Hepatocyte (in vitro differentiated cells): ENCODE data around the gene MAP3K10. TPM values are rescaled to one million over a fixed set of nuclear protein-coding genes. Genes with fewer than 3 reads are reported as not detected.

Experiments used
- DNase-seq: peaks from one replicate; pipeline ENCODE4 v3.0.0-alpha.2; 2016; ENCODE audit warnings: low spot score
- H2AFZ ChIP-seq: fragments of 200-600 bp; sonication (generic); 2 replicates; pipeline ENCODE4 v1.6.0; 2016; ENCODE audit warnings: antibody characterized with exemption, mild to moderate bottlenecking
- H3K27ac ChIP-seq: fragments of 200-600 bp; sonication (generic); 2 replicates; pipeline ENCODE4 v1.5.1; 2016; ENCODE audit warnings: mild to moderate bottlenecking
- H3K27me3 ChIP-seq: fragments of 200-600 bp; sonication (generic); 2 replicates; pipeline ENCODE4 v1.6.1; 2016
- H3K36me3 ChIP-seq: fragments of 200-600 bp; sonication (generic); replicated peaks from 2 replicates; pipeline ENCODE4 v1.5.1; 2016; ENCODE audit warnings: low read depth; ENCODE audit not compliant: insufficient read depth
- H3K4me1 ChIP-seq: fragments of 200-600 bp; sonication (generic); 2 replicates; pipeline ENCODE4 v1.5.1; 2016; ENCODE audit warnings: mild to moderate bottlenecking, moderate library complexity; ENCODE audit not compliant: insufficient read depth
- H3K4me2 ChIP-seq: fragments of 200-600 bp; sonication (generic); 2 replicates; pipeline ENCODE4 v1.6.0; 2016
- H3K4me3 ChIP-seq: fragments of 200-600 bp; sonication (generic); 2 replicates; pipeline ENCODE4 v1.5.1; 2016; ENCODE audit warnings: mild to moderate bottlenecking
- H3K79me2 ChIP-seq: fragments of 200-600 bp; sonication (generic); 2 replicates; pipeline ENCODE4 v1.6.0; 2017; ENCODE audit warnings: mild to moderate bottlenecking
- H3K9me2 ChIP-seq: fragments of 200-600 bp; sonication (generic); replicated peaks from 2 replicates; pipeline ENCODE4 v1.6.0; 2017; ENCODE audit warnings: mild to moderate bottlenecking; ENCODE audit not compliant: insufficient read depth
- H3K9me3 ChIP-seq: fragments of 200-600 bp; sonication (generic); 2 replicates; pipeline ENCODE4 v1.5.1; 2016; ENCODE audit warnings: low read depth, mild to moderate bottlenecking
- H4K20me1 ChIP-seq: fragments of 200-600 bp; sonication (generic); 2 replicates; pipeline ENCODE4 v1.6.0; 2016; ENCODE audit warnings: mild to moderate bottlenecking; ENCODE audit not compliant: insufficient read depth, poor library complexity, severe bottlenecking
- EZH2 ChIP-seq: fragments of 200-600 bp; sonication (generic); IDR thresholded peaks from 2 replicates; pipeline ENCODE4 v1.6.1; 2016; ENCODE audit warnings: antibody characterized with exemption, mild to moderate bottlenecking, borderline replicate concordance
- EZH2phosphoT487 ChIP-seq: fragments of 200-600 bp; sonication (generic); IDR thresholded peaks from one replicate; pipeline ENCODE4 v1.6.1; 2018; ENCODE audit warnings: antibody characterized with exemption, mild to moderate bottlenecking, low read depth, moderate library complexity; ENCODE audit not compliant: unreplicated experiment, severe bottlenecking
- WGBS: methylation state at CpG from one replicate; pipeline ENCODE4 v1.1.6; 2016; ENCODE audit warnings: low lambda C conversion rate; ENCODE audit errors: missing lambda C conversion rate; 5-methylcytosine and 5-hydroxymethylcytosine counted together
- polyA plus RNA-seq: library from polyadenylated mRNA; unstranded; fragments of >200 nt; fragmentation: Nextera tagmentation; extraction: Ambion mirVana; gene quantifications from 2 replicates; pipeline ENCODE4 v1.2.1, GENCODE V29; 2016
- total RNA-seq: library from RNA; depleted of rRNA; stranded (reverse); fragments of >200 nt; gene quantifications from 2 replicates; pipeline ENCODE4 v1.2.3, GENCODE V29; 2014
- TF ChIP-seq, protein P1 (sequence below): fragments of 200-600 bp; sonication (generic); IDR thresholded peaks from 2 replicates; pipeline ENCODE4 v1.5.1; 2016; ENCODE audit warnings: antibody characterized with exemption, mild to moderate bottlenecking; ENCODE audit not compliant: poor library complexity

MAP3K10 gene
- total and polyA plus RNA-seq, 2 experiments from 2014 or later, result 6.1 to 9.1 TPM

DNA sequence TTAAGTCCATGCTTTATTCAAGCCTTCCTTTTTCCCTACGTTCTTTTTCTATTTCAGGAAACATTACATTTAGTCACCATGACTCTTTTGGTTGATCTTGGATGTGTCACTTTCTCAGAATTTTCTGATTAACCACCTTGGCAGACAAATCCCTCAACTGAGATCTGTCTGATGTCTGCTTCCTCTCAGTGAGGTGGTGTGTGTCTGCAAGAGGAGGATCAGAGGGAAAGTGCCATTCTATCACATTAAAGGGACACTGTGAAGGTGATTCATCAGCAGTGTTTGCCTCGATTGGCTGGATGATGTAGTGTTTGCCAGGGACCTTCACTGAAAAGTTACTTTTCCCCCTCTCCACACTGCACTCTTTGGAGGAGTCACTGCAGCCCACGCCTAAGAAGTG is 38.3 kb downstream of the MAP3K10 start:
- H3K4me3 ChIP-seq, result no peak overlapping the region
- H2AFZ ChIP-seq, result no peak overlapping the region
- no peaks in the 10 kb centered on the region for H3K36me3 ChIP-seq
- no peak overlapping the region for H3K4me2 ChIP-seq
- no peak overlapping the region for H3K27ac ChIP-seq
- no peaks in the 10 kb centered on the region for H3K79me2 ChIP-seq
- H3K9me3 ChIP-seq, result no peaks in the 10 kb centered on the region
- WGBS, result 66% methylated on average over 3 of the region's 3 CpGs
- no peaks in the 10 kb centered on the region for H3K9me2 ChIP-seq
- TF ChIP-seq, protein P1, sequence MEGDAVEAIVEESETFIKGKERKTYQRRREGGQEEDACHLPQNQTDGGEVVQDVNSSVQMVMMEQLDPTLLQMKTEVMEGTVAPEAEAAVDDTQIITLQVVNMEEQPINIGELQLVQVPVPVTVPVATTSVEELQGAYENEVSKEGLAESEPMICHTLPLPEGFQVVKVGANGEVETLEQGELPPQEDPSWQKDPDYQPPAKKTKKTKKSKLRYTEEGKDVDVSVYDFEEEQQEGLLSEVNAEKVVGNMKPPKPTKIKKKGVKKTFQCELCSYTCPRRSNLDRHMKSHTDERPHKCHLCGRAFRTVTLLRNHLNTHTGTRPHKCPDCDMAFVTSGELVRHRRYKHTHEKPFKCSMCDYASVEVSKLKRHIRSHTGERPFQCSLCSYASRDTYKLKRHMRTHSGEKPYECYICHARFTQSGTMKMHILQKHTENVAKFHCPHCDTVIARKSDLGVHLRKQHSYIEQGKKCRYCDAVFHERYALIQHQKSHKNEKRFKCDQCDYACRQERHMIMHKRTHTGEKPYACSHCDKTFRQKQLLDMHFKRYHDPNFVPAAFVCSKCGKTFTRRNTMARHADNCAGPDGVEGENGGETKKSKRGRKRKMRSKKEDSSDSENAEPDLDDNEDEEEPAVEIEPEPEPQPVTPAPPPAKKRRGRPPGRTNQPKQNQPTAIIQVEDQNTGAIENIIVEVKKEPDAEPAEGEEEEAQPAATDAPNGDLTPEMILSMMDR, result no peak
- no peak for TF ChIP-seq EZH2
- no peak for TF ChIP-seq EZH2phosphoT487
- H3K27me3 ChIP-seq, result peaks cover 5% of the 10 kb centered on the region
- no peaks in the 10 kb centered on the region for H4K20me1 ChIP-seq
- peaks cover 10% of the 10 kb centered on the region for H3K4me1 ChIP-seq
- no peak for DNase-seq

DNA sequence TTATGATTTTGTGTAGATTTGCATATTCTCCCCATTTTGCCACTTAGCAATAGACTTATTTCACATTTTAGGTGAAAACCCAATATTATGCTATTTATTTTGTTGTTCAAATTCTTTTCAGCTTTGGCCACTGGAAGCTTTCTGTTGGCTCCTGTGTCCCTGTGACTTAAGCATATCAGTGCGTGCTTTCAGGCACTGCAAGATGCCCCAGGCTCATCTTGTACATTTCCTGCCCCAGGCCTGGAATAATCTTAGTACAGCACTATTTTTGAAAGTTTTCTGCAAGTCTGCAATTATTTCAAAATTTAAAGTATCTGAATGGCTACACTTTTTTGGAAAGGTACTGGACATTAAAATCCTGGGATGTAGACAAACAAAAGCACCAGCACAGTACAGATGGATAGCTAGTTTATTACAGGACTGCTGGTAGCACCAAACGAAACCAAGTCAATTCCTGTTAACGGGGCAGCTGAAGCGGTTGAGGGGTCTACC is 38.7 kb downstream of the MAP3K10 start:
- no peak overlapping the region for H3K4me2 ChIP-seq
- no peak for DNase-seq
- no peaks in the 10 kb centered on the region for H4K20me1 ChIP-seq
- H3K9me2 ChIP-seq, result no peaks in the 10 kb centered on the region
- peaks cover 5% of the 10 kb centered on the region for H3K27me3 ChIP-seq
- no peak overlapping the region for H2AFZ ChIP-seq
- no peaks in the 10 kb centered on the region for H3K79me2 ChIP-seq
- H3K27ac ChIP-seq, result no peak overlapping the region
- H3K4me3 ChIP-seq, result no peak overlapping the region
- WGBS, result 80% methylated on average over 4 of the region's 4 CpGs
- no peaks in the 10 kb centered on the region for H3K36me3 ChIP-seq
- no peaks in the 10 kb centered on the region for H3K9me3 ChIP-seq
- TF ChIP-seq EZH2, result no peak
- TF ChIP-seq, protein P1, result no peak
- TF ChIP-seq EZH2phosphoT487, result no peak
- peaks cover 10% of the 10 kb centered on the region for H3K4me1 ChIP-seq

DNA sequence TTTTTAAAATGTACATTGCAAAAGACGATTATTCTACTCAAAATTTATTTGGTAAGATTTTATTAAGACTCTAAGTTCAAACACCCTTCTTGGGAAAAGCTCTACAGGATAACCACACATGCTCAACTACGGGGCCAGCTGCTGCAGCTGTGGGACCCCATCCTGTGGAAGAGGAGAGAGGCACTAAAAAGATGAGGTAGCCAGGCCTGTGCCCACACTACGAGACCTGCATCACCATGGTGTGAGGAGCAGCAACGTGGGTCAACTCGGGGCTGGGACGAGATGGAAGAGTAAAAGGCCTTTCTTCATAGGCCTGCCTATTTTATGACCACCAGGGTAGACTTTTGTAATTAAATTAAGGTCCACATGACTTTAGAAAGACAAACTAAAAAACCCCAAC is 39.8 kb downstream of the MAP3K10 start:
- H3K27ac ChIP-seq, result no peak overlapping the region
- H3K79me2 ChIP-seq, result no peaks in the 10 kb centered on the region
- 86% methylated on average over 6 of the region's 6 CpGs for WGBS
- H3K9me3 ChIP-seq, result no peaks in the 10 kb centered on the region
- no peaks in the 10 kb centered on the region for H3K9me2 ChIP-seq
- no peak overlapping the region for H3K4me2 ChIP-seq
- H2AFZ ChIP-seq, result no peak overlapping the region
- TF ChIP-seq, protein P1, result no peak
- TF ChIP-seq EZH2phosphoT487, result no peak
- TF ChIP-seq EZH2, result no peak
- peaks cover 10% of the 10 kb centered on the region for H3K4me1 ChIP-seq
- H3K36me3 ChIP-seq, result no peaks in the 10 kb centered on the region
- no peak overlapping the region for H3K4me3 ChIP-seq
- H4K20me1 ChIP-seq, result no peaks in the 10 kb centered on the region
- no peak for DNase-seq
- no peaks in the 10 kb centered on the region for H3K27me3 ChIP-seq
